GM23338 (cell line): ENCODE results near the gene CDH15. TPM values are rescaled to one million over a fixed set of nuclear protein-coding genes. Genes with fewer than 3 reads are reported as not detected.

Experiments used
- ATAC-seq: fragments of 200-7000 bp; cut with Tn5 transposase; 3 replicates; pipeline ENCODE4 v1.9.1; 2020
- DNase-seq: peaks from one replicate; pipeline ENCODE4 v3.0.0-alpha.2; 2015; ENCODE audit warnings: low spot score
- H2AFZ ChIP-seq: fragments of 200-600 bp; sonication (generic); 2 replicates; pipeline ENCODE4 v1.8.0; 2016; ENCODE audit warnings: antibody characterized with exemption, mild to moderate bottlenecking, moderate library complexity
- H3F3A ChIP-seq: fragments of 200-600 bp; sonication (generic); replicated peaks from 2 replicates; pipeline ENCODE4 v1.8.0; 2017; ENCODE audit warnings: antibody characterized with exemption, mixed run types, low read depth
- H3K27ac ChIP-seq: fragments of 200-600 bp; sonication (generic); 2 replicates; pipeline ENCODE4 v1.6.1; 2016; ENCODE audit warnings: low read depth
- H3K27me3 ChIP-seq: fragments of 200-600 bp; sonication (generic); 2 replicates; pipeline ENCODE4 v1.8.0; 2016; ENCODE audit warnings: mild to moderate bottlenecking, mixed run types, moderate library complexity; ENCODE audit not compliant: insufficient read depth
- H3K36me3 ChIP-seq: fragments of 200-600 bp; sonication (generic); 2 replicates; pipeline ENCODE4 v1.8.0; 2016; ENCODE audit warnings: mild to moderate bottlenecking; ENCODE audit not compliant: insufficient read depth
- H3K4me1 ChIP-seq: fragments of 200-600 bp; sonication (generic); 2 replicates; pipeline ENCODE4 v1.8.0; 2016; ENCODE audit warnings: mild to moderate bottlenecking, moderate library complexity; ENCODE audit not compliant: insufficient read depth
- H3K4me2 ChIP-seq: fragments of 200-600 bp; sonication (generic); 2 replicates; pipeline ENCODE4 v1.7.1; 2017; ENCODE audit warnings: mixed run types
- H3K4me3 ChIP-seq: fragments of 200-600 bp; sonication (generic); 2 replicates; pipeline ENCODE4 v1.6.1; 2016; ENCODE audit warnings: mixed run types
- H3K79me2 ChIP-seq: fragments of 200-600 bp; sonication (generic); replicated peaks from 2 replicates; pipeline ENCODE4 v1.8.0; 2017; ENCODE audit warnings: mild to moderate bottlenecking; ENCODE audit not compliant: insufficient read depth
- H3K9me2 ChIP-seq: fragments of 200-600 bp; sonication (generic); 2 replicates; pipeline ENCODE4 v1.8.0; 2017; ENCODE audit not compliant: insufficient read depth
- H4K20me1 ChIP-seq: fragments of 200-600 bp; sonication (generic); replicated peaks from 2 replicates; pipeline ENCODE4 v1.8.0; 2017; ENCODE audit warnings: mild to moderate bottlenecking; ENCODE audit not compliant: insufficient read depth
- H3K27ac Mint-ChIP-seq: 2 replicates; pipeline ENCODE4 v1.8.0; 2020; ENCODE audit warnings: inconsistent platforms, mild to moderate bottlenecking, moderate library complexity, mixed read lengths
- H3K27me3 Mint-ChIP-seq: 3 replicates; pipeline ENCODE4 v1.8.0; 2022; ENCODE audit warnings: low read depth, mild to moderate bottlenecking, moderate library complexity, mixed read lengths, inconsistent platforms; ENCODE audit not compliant: insufficient read depth, poor library complexity
- H3K36me3 Mint-ChIP-seq: 3 replicates; pipeline ENCODE4 v1.8.0; 2021; ENCODE audit warnings: low read depth, mild to moderate bottlenecking, inconsistent platforms, moderate library complexity, mixed read lengths
- H3K4me1 Mint-ChIP-seq: 3 replicates; pipeline ENCODE4 v1.8.0; 2020; ENCODE audit warnings: mild to moderate bottlenecking, inconsistent platforms, mixed read lengths
- H3K4me3 Mint-ChIP-seq: 3 replicates; pipeline ENCODE4 v1.8.0; 2021; ENCODE audit warnings: moderate library complexity, mild to moderate bottlenecking, inconsistent platforms, mixed read lengths
- H3K9me3 Mint-ChIP-seq: 3 replicates; pipeline ENCODE4 v1.8.0; 2020; ENCODE audit warnings: moderate library complexity, mild to moderate bottlenecking, inconsistent platforms, mixed read lengths
- CREB1 ChIP-seq: fragments of 250-450 bp; sonication (Bioruptor Pico); IDR thresholded peaks from 2 replicates; pipeline ENCODE4 v1.5.0; 2020; ENCODE audit warnings: low read depth, mild to moderate bottlenecking, moderate library complexity
- EZH2phosphoT487 ChIP-seq: fragments of 200-600 bp; sonication (generic); IDR thresholded peaks from one replicate; pipeline ENCODE4 v1.8.1; 2018; ENCODE audit warnings: antibody characterized with exemption; ENCODE audit not compliant: unreplicated experiment
- JUNB ChIP-seq: IDR thresholded peaks from one replicate; pipeline ENCODE4 v1.6.1; 2016; ENCODE audit warnings: antibody characterized with exemption; ENCODE audit not compliant: unreplicated experiment
- POLR2AphosphoS5 ChIP-seq: IDR thresholded peaks from 2 replicates; pipeline ENCODE4 v1.6.1; 2016; ENCODE audit warnings: antibody characterized with exemption, low read depth
- REST ChIP-seq: IDR thresholded peaks from one replicate; pipeline ENCODE4 v1.6.1; 2018; ENCODE audit warnings: antibody characterized with exemption; ENCODE audit not compliant: unreplicated experiment
- STAT1 ChIP-seq: IDR thresholded peaks from one replicate; pipeline ENCODE4 v1.6.1; 2016; ENCODE audit warnings: antibody characterized with exemption; ENCODE audit not compliant: unreplicated experiment
- ZNF331 ChIP-seq: fragments of 250-450 bp; sonication (Bioruptor Pico); IDR thresholded peaks from 2 replicates; pipeline ENCODE4 v1.5.0; 2020; ENCODE audit warnings: low read depth, mild to moderate bottlenecking, moderate library complexity
- polyA plus RNA-seq: library from polyadenylated mRNA; unstranded; fragments of >200 nt; fragmentation: Nextera tagmentation; extraction: Ambion mirVana; gene quantifications from 2 replicates; pipeline ENCODE4 v1.2.1, GENCODE V29; 2016
- total RNA-seq: library from RNA; depleted of rRNA; stranded (reverse); fragments of >200 nt; shearing (Covaris generic); gene quantifications from 2 replicates; pipeline ENCODE4 v1.2.3, GENCODE V29; 2014
- TF ChIP-seq, protein P1 (sequence below): fragments of 250-450 bp; sonication (Bioruptor Pico); IDR thresholded peaks from 2 replicates; pipeline ENCODE4 v1.5.0; 2020; ENCODE audit warnings: mild to moderate bottlenecking, moderate library complexity
- TF ChIP-seq, protein P2 (sequence below), 2 experiments: fragments of 200-600 bp in 1 of 2; sonication (generic) in 1 of 2; conservative IDR thresholded peaks; 2 replicates each; pipeline versions ENCODE4 v1.5.1 to v1.6.1; 2016 to 2017; ENCODE audit warnings: antibody characterized with exemption in 2 of 2, low read depth in 2 of 2, mild to moderate bottlenecking in 2 of 2, moderate library complexity in 1 of 2

CDH15 gene
- total and polyA plus RNA-seq, 2 experiments from 2014 or later, result 0.61 to 1.0 TPM

DNA sequence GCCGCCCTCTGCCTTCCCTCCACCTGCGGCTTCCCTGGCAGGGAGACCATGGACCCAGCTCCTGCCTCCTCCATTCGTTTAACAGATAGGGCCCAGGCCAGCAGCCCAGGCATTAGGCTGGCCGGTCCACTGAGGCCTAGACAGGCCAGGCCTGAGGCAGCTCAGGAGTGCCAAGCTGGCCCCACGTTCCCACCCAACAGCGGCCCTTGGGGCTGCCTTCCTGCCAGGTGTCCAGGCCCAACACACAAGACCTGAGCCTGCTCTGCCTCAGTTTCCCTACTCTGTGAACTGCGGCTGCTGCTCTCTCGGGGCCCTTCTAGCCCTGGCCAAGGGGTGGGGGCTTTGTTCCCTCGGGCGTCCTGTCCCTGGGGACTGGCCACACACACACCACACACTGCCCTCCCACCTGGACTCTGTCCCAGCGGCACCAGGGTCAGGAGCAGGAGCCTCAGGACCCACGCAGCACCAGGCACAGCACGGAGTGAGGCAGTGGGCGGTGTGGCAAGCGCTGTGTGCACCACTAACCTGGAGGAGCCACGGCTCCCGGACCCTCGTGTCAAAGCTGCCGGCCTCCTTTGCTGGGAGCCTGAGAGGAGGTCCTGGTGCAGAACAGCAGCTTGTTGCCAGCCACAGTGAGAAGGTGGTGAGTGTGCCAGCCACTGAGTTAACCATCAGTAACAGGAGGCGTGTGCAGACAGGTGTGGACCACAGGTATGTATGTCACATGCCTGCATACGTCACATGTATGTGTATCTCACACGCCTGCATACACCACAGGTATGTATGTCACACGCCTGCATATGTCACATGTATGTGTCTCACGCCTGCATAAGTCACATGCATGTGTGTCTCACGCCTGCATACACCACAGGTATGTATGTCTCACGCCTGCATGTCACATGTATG is 14.6 kb upstream of the CDH15 start:
- no peak overlapping the region for H3K27ac Mint-ChIP-seq
- Histone ChIP-seq H3K4me2 (no peak overlapping the region), H2AFZ (no peak overlapping the region), H3K9me2 (0 out of 2 replicates have a peak, but pooled peaks cover 6% of the 10 kb centered on the region), H3K79me2 (no peaks in the 10 kb centered on the region), H3K36me3 (no peaks in the 10 kb centered on the region), H3K4me1 (no peaks in the 10 kb centered on the region), H3K27me3 (no peaks in the 10 kb centered on the region), H3K27ac (no peak overlapping the region), H3K4me3 (no peak overlapping the region), H4K20me1 (no peaks in the 10 kb centered on the region), H3F3A (peaks cover 17% of the 10 kb centered on the region)
- H3K27me3 Mint-ChIP-seq, result peaks cover 22% of the 10 kb centered on the region
- no peak overlapping the region for H3K4me3 Mint-ChIP-seq
- peaks cover 6% of the 10 kb centered on the region; the same call in 2 of the 3 replicates for H3K36me3 Mint-ChIP-seq
- ATAC-seq (no peak), DNase-seq (no peak)
- H3K9me3 Mint-ChIP-seq, result peaks cover 21% of the 10 kb centered on the region
- TF ChIP-seq STAT1, result no peak
- TF ChIP-seq ZNF331, result no peak
- TF ChIP-seq EZH2phosphoT487, result no peak
- TF ChIP-seq, protein P1, sequence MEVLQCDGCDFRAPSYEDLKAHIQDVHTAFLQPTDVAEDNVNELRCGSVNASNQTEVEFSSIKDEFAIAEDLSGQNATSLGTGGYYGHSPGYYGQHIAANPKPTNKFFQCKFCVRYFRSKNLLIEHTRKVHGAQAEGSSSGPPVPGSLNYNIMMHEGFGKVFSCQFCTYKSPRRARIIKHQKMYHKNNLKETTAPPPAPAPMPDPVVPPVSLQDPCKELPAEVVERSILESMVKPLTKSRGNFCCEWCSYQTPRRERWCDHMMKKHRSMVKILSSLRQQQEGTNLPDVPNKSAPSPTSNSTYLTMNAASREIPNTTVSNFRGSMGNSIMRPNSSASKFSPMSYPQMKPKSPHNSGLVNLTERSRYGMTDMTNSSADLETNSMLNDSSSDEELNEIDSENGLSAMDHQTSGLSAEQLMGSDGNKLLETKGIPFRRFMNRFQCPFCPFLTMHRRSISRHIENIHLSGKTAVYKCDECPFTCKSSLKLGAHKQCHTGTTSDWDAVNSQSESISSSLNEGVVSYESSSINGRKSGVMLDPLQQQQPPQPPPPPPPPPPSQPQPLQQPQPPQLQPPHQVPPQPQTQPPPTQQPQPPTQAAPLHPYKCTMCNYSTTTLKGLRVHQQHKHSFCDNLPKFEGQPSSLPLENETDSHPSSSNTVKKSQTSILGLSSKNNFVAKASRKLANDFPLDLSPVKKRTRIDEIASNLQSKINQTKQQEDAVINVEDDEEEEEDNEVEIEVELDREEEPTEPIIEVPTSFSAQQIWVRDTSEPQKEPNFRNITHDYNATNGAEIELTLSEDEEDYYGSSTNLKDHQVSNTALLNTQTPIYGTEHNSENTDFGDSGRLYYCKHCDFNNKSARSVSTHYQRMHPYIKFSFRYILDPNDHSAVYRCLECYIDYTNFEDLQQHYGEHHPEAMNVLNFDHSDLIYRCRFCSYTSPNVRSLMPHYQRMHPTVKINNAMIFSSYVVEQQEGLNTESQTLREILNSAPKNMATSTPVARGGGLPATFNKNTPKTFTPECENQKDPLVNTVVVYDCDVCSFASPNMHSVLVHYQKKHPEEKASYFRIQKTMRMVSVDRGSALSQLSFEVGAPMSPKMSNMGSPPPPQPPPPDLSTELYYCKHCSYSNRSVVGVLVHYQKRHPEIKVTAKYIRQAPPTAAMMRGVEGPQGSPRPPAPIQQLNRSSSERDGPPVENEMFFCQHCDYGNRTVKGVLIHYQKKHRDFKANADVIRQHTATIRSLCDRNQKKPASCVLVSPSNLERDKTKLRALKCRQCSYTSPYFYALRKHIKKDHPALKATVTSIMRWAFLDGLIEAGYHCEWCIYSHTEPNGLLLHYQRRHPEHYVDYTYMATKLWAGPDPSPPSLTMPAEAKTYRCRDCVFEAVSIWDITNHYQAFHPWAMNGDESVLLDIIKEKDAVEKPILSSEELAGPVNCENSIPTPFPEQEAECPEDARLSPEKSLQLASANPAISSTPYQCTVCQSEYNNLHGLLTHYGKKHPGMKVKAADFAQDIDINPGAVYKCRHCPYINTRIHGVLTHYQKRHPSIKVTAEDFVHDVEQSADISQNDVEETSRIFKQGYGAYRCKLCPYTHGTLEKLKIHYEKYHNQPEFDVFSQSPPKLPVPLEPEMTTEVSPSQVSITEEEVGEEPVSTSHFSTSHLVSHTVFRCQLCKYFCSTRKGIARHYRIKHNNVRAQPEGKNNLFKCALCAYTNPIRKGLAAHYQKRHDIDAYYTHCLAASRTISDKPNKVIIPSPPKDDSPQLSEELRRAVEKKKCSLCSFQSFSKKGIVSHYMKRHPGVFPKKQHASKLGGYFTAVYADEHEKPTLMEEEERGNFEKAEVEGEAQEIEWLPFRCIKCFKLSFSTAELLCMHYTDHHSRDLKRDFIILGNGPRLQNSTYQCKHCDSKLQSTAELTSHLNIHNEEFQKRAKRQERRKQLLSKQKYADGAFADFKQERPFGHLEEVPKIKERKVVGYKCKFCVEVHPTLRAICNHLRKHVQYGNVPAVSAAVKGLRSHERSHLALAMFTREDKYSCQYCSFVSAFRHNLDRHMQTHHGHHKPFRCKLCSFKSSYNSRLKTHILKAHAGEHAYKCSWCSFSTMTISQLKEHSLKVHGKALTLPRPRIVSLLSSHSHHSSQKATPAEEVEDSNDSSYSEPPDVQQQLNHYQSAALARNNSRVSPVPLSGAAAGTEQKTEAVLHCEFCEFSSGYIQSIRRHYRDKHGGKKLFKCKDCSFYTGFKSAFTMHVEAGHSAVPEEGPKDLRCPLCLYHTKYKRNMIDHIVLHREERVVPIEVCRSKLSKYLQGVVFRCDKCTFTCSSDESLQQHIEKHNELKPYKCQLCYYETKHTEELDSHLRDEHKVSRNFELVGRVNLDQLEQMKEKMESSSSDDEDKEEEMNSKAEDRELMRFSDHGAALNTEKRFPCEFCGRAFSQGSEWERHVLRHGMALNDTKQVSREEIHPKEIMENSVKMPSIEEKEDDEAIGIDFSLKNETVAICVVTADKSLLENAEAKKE, result no peak
- H3K4me1 Mint-ChIP-seq, result peaks cover 2% of the 10 kb centered on the region; the same call in 1 of the 3 replicates

DNA sequence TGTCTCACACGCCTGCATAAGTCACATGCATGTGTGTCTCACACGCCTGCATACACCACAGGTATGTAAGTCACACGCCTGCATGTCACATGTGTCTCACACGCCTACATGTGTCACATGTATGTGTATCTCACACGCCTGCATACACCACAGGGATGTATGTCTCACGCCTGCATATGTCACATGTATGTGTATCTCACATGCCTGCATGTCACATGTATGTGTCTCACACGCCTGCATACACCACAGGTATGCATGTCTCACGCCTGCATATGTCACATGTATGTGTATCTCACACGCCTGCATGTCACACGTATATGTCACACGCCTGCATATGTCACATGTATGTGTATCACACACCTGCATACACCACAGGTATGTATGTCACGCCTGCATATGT is 13.8 kb upstream of the CDH15 start:
- Histone ChIP-seq H3F3A (peaks cover 17% of the 10 kb centered on the region), H3K27me3 (no peaks in the 10 kb centered on the region), H3K4me2 (no peak overlapping the region), H3K4me1 (no peaks in the 10 kb centered on the region), H4K20me1 (no peaks in the 10 kb centered on the region; the same call in 1 of the 2 replicates), H3K27ac (no peak overlapping the region), H3K9me2 (0 out of 2 replicates have a peak, but pooled peaks cover 6% of the 10 kb centered on the region), H3K36me3 (no peaks in the 10 kb centered on the region), H3K4me3 (no peak overlapping the region), H2AFZ (no peak overlapping the region), H3K79me2 (no peaks in the 10 kb centered on the region)
- Mint-ChIP-seq H3K27ac (no peak overlapping the region), H3K4me3 (no peak overlapping the region), H3K36me3 (no peaks in the 10 kb centered on the region; the same call in 2 of the 3 replicates), H3K9me3 (peaks cover 21% of the 10 kb centered on the region), H3K4me1 (no peaks in the 10 kb centered on the region), H3K27me3 (peaks cover 21% of the 10 kb centered on the region)
- ATAC-seq (no peak), DNase-seq (no peak)
- TF ChIP-seq POLR2AphosphoS5, result no peak
- no peak for TF ChIP-seq CREB1 (CRISPR knock-in tag)
- no peak for TF ChIP-seq STAT1
- TF ChIP-seq, protein P2, sequence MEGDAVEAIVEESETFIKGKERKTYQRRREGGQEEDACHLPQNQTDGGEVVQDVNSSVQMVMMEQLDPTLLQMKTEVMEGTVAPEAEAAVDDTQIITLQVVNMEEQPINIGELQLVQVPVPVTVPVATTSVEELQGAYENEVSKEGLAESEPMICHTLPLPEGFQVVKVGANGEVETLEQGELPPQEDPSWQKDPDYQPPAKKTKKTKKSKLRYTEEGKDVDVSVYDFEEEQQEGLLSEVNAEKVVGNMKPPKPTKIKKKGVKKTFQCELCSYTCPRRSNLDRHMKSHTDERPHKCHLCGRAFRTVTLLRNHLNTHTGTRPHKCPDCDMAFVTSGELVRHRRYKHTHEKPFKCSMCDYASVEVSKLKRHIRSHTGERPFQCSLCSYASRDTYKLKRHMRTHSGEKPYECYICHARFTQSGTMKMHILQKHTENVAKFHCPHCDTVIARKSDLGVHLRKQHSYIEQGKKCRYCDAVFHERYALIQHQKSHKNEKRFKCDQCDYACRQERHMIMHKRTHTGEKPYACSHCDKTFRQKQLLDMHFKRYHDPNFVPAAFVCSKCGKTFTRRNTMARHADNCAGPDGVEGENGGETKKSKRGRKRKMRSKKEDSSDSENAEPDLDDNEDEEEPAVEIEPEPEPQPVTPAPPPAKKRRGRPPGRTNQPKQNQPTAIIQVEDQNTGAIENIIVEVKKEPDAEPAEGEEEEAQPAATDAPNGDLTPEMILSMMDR (conservative IDR thresholded peaks at IDR 0.05; ENCODE audit: low read depth in 2 of 2), result no peak
- TF ChIP-seq JUNB, result no peak
- TF ChIP-seq REST, result no peak
